Tibial nerve (tissue), 4 donors: ENCODE measurements around the gene CNGB1. TPM values are rescaled to one million over a fixed set of nuclear protein-coding genes. Genes with fewer than 3 reads are reported as not detected.

Experiments used
- DNase-seq, 2 donors: peaks; one replicate each; pipeline ENCODE4 v3.0.0-alpha.2; 2019; ENCODE audit warnings: low spot score in 2 of 2
- H3K27ac ChIP-seq, 4 donors: fragments of 200-600 bp; sonication (generic) in 3 of 4; one replicate each; pipeline ENCODE4 v1.5.1; 2017 to 2019; ENCODE audit warnings: mild to moderate bottlenecking in 1 of 4
- H3K27me3 ChIP-seq, 2 donors: fragments of 200-600 bp; sonication (generic) in 1 of 2; one replicate each; pipeline versions ENCODE4 v1.5.1 to v1.6.0; 2017 to 2019
- H3K36me3 ChIP-seq, 3 donors: fragments of 200-600 bp; sonication (generic); one replicate each; pipeline ENCODE4 v1.5.1; 2018 to 2019
- H3K4me1 ChIP-seq, 4 donors: fragments of 200-600 bp; sonication (generic) in 3 of 4; one replicate each; pipeline ENCODE4 v1.5.1; 2017 to 2019
- H3K4me3 ChIP-seq, 4 donors: fragments of 200-600 bp; sonication (generic) in 3 of 4; one replicate each; pipeline ENCODE4 v1.5.1; 2017 to 2019; ENCODE audit warnings: mild to moderate bottlenecking in 1 of 4, moderate library complexity in 1 of 4
- H3K9me3 ChIP-seq, 4 donors: fragments of 200-600 bp; sonication (generic) in 3 of 4; one replicate each; pipeline ENCODE4 v1.5.1; 2017 to 2019
- CTCF ChIP-seq, 5 experiments: fragments of 200-600 bp in 3 of 5; fragments of 450-650 bp in 2 of 5; sonication (generic) in 3 of 5; IDR thresholded peaks; one replicate each; pipeline ENCODE4 v1.5.1; 2016 to 2019; ENCODE audit warnings: antibody characterized with exemption in 5 of 5, mild to moderate bottlenecking in 3 of 5, moderate library complexity in 2 of 5
- EP300 ChIP-seq, 2 donors: sonication (generic); formaldehyde crosslinking; IDR thresholded peaks; one replicate each; pipeline ENCODE4 v1.6.1; 2017; ENCODE audit warnings: antibody characterized with exemption in 2 of 2, mild to moderate bottlenecking in 1 of 2
- POLR2A ChIP-seq, 2 donors: fragments of 450-650 bp; IDR thresholded peaks; one replicate each; pipeline ENCODE4 v1.6.1; 2017; ENCODE audit warnings: antibody characterized with exemption in 2 of 2, mild to moderate bottlenecking in 2 of 2, moderate library complexity in 2 of 2
- WGBS, 2 donors: methylation state at CpG; one replicate each; pipeline ENCODE4 v1.1.5; 2018; 5-methylcytosine and 5-hydroxymethylcytosine counted together
- total RNA-seq, 4 donors: library from RNA; depleted of rRNA; stranded (reverse); fragments of >200 nt; gene quantifications; one replicate each; pipeline ENCODE4 v1.1.0, GENCODE V29; 2016

The CNGB1 gene
- total RNA-seq, 4 donors from 2014 or later, result not detected

DNA sequence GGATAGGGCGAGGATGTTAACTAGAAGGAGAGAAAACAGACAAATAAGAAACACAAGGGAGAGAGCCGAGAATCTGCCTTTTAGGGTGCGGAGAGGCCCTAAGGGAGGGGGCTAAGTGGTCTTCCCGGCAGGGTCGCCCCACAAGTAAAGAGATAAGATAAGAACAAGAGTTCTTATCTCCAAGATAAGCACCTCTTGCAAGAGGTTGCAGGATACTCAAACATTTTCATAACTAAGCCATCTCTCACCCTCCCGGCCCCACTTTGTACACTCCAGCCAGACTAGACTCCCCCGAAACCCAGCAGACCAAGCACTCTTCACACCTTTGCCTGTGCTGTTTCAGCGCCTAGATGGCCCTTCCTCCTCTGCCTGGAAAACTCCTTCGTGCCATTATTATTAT, 15.3 kb upstream of the CNGB1 start:
- Histone ChIP-seq H3K27ac (peak overlapping the region in 2 of 4 donors; percentile 83 to 91), H3K4me3 (no peak overlapping the region), H3K9me3 (no peaks in the 10 kb centered on the region), H3K36me3 (no peaks in the 10 kb centered on the region), H3K4me1 (peaks cover 0 to 21% (median 9%) of the 10 kb centered on the region in 4 donors), H3K27me3 (peaks cover 0 to 13% of the 10 kb centered on the region in 2 donors)
- WGBS, 2 donors, result 68 to 71% methylated on average over 9 of the region's 9 CpGs
- no peak for DNase-seq
- TF ChIP-seq EP300 (IDR thresholded peaks at IDR 0.05), result no peak
- TF ChIP-seq POLR2A (IDR thresholded peaks at IDR 0.05), result no peak
- TF ChIP-seq CTCF (IDR thresholded peaks at IDR 0.05), result no peak

DNA sequence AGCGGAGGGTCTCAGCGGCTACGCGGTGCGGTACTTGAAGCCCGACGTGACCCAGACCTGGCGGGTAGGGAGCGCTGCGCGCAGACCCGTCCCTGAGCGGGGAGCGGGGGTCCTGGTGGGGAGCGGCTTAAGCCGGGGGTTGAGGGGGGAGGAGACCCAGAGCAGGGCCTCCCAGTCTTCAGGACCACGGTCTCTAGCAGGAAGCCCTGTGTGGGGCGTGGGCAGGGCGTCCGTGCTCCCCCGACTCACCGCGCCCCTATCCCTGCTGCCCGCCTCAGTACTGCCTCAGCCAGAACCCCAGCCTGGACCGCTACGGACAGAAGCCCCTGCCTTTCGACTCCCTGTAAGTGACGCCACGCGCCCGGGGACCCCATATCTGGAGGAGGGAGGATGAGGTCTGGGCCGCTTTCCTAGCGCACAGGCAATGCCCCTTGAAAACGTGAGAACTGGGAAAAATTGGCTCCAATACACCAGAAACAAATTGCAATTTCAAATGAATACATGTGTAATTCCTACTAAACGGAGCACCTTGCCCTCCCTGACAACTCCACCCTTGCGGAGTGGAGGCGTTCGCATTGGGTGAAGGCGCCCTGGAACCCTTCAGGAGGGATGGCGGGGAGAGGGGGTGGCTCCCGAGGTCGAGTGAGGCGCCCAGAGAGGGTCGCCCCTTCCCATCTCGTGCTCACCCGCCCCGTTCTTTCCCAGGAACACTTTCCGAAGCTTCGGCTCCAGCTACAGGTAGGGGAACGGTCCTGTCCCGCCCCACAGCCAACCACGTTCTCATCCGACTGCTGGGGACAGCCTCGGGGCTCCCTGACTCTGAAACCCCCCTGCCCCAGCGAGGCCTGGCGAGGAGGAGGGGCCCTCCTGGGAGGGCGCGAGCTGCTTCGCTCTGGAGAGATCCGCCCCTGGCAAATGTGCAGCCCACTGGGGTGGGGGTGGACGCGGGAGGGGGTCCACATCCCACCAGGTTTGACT, 14.6 kb upstream of the CNGB1 start:
- 14 to 21% methylated on average over 41 to 60 of the region's 62 CpGs for WGBS, 2 donors
- H3K27me3 ChIP-seq, result peaks cover 0 to 13% of the 10 kb centered on the region in 2 donors
- no peak for TF ChIP-seq POLR2A (IDR thresholded peaks at IDR 0.05)
- TF ChIP-seq CTCF (IDR thresholded peaks at IDR 0.05), result no peak
- no peak for TF ChIP-seq EP300 (IDR thresholded peaks at IDR 0.05)
- H3K4me3 ChIP-seq, result peak overlapping the region; percentile 35 to 74 (median 56)
- H3K36me3 ChIP-seq, result no peaks in the 10 kb centered on the region
- peak overlapping the region; percentile 63 to 91 (median 82) for H3K27ac ChIP-seq
- DNase-seq, result no peak
- H3K4me1 ChIP-seq, result peaks cover 0 to 21% (median 9%) of the 10 kb centered on the region in 4 donors
- no peaks in the 10 kb centered on the region for H3K9me3 ChIP-seq

- H3K4me1 ChIP-seq, result peaks cover 0 to 21% (median 9%) of the 10 kb centered on the region in 4 donors
- peaks cover 0 to 13% of the 10 kb centered on the region in 2 donors for H3K27me3 ChIP-seq
- peak; percentile 52 to 57 for DNase-seq
- peak overlapping the region; percentile 63 to 91 (median 82) for H3K27ac ChIP-seq
- H3K36me3 ChIP-seq, result no peaks in the 10 kb centered on the region
- TF ChIP-seq CTCF (IDR thresholded peaks at IDR 0.05) (peak in 2 of 5 experiments; percentile 11 to 19), POLR2A (IDR thresholded peaks at IDR 0.05) (peak in 1 of 2 donors; percentile 33), EP300 (IDR thresholded peaks at IDR 0.05) (peak in 1 of 2 donors; percentile 71)
- 10 to 15% methylated on average over 42 to 51 of the region's 64 CpGs for WGBS, 2 donors
- H3K4me3 ChIP-seq, result peak overlapping the region; percentile 35 to 74 (median 56)
- H3K9me3 ChIP-seq, result no peaks in the 10 kb centered on the region
These were observed 13.7 kb upstream of the CNGB1 start for GRCh38 chr16:57984443-57985203.

DNA sequence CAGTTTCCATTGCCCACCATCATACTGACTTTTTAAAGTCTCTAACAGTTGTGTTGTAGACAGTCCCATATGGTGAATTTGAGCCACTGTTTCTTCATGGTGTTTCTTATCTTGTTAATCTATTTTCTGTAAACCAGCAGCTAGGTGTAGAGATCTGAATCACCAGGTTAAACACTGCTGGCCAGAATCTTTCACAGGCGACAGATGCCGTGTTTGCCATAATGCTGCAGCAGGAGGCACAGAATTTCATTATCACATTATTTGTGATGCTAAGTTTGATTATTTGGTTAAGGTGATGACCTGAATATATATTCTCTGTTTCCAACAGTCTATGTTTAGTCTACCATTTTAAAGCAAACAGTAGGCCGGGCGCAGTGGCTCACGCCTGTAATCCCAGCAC, 11.5 kb upstream of the CNGB1 start:
- Histone ChIP-seq H3K4me3 (no peak overlapping the region), H3K27me3 (peaks cover 0 to 13% of the 10 kb centered on the region in 2 donors), H3K27ac (no peak overlapping the region), H3K36me3 (no peaks in the 10 kb centered on the region), H3K9me3 (no peaks in the 10 kb centered on the region), H3K4me1 (peaks cover 0 to 21% (median 9%) of the 10 kb centered on the region in 4 donors)
- WGBS, 2 donors, result 87 to 89% methylated on average over 5 of the region's 5 CpGs
- TF ChIP-seq CTCF (IDR thresholded peaks at IDR 0.05), result no peak
- no peak for TF ChIP-seq POLR2A (IDR thresholded peaks at IDR 0.05)
- TF ChIP-seq EP300 (IDR thresholded peaks at IDR 0.05), result no peak
- DNase-seq, result no peak
